ENCODE results near the gene JAML. TPM values are rescaled to one million over a fixed set of nuclear protein-coding genes. Genes with fewer than 3 reads are reported as not detected.
A peak's percentile ranks its signal among the peaks of the same experiment; 100 is the strongest.

Gene JAML
- total and polyA plus RNA-seq, 8 donors: 0.39 to 7.4 (median 2.3) TPM

GRCh38 chr11:118206391-118207031 lies 18.3 kb downstream of the JAML start:
- WGBS, 2 donors: 77 to 83% methylated on average over 1 of the region's 1 CpG
- peak in 2 of 4 donors; percentile 59 to 65 for ATAC-seq
- DNase-seq: no peak
- H3K36me3 ChIP-seq: no peaks in the 10 kb centered on the region
- no peak for FAIRE-seq
- H3K9me3 ChIP-seq: no peaks in the 10 kb centered on the region
- H3K27me3 ChIP-seq: no peaks in the 10 kb centered on the region
- intact Hi-C loops (cut with DNase I): loop anchor here in 2 of 3 donors (10.0 kb wide), 2 partner anchors 68 to 78 kb away; no protein-coding TSS in a partner anchor
- no peak overlapping the region for H3K27ac ChIP-seq
- TF ChIP-seq CTCF (IDR thresholded peaks at IDR 0.05): no peak
- no peak overlapping the region for H3K4me3 ChIP-seq
- H3K4me1 ChIP-seq: peaks cover 0 to 7% (median 6%) of the 10 kb centered on the region in 3 donors

GRCh38 chr11:118205606-118206378 lies 19.0 kb downstream of the JAML start:
- Histone ChIP-seq H3K36me3 (no peaks in the 10 kb centered on the region), H3K4me3 (no peak overlapping the region), H3K4me1 (peaks cover 0 to 7% (median 6%) of the 10 kb centered on the region in 3 donors), H3K27ac (no peak overlapping the region), H3K9me3 (no peaks in the 10 kb centered on the region), H3K27me3 (no peaks in the 10 kb centered on the region)
- intact Hi-C loops (cut with DNase I): loop anchor here in 2 of 3 donors (10.0 kb wide), 2 partner anchors 69 to 79 kb away; no protein-coding TSS in a partner anchor
- DNase-seq (no peak), FAIRE-seq (no peak), ATAC-seq (no peak)
- WGBS, 2 donors: 90 to 92% methylated on average over 9 of the region's 9 CpGs
- no peak for TF ChIP-seq CTCF (IDR thresholded peaks at IDR 0.05)

GRCh38 chr11:118202599-118203422 lies 22.0 kb downstream of the JAML start:
- Histone ChIP-seq H3K9me3 (no peaks in the 10 kb centered on the region), H3K27me3 (no peaks in the 10 kb centered on the region), H3K4me1 (peaks cover 0 to 13% (median 6%) of the 10 kb centered on the region in 3 donors), H3K36me3 (no peaks in the 10 kb centered on the region), H3K4me3 (no peak overlapping the region), H3K27ac (peak overlapping the region in 1 of 4 donors; percentile 8)
- 64 to 69% methylated on average over 7 of the region's 7 CpGs for whole genome bisulfite sequencing, 2 donors
- no peak for FAIRE-seq
- intact Hi-C loops (cut with DNase I): loop anchor here in 2 of 3 donors (10.0 kb wide), 2 partner anchors 72 to 82 kb away; no protein-coding TSS in a partner anchor
- peak in 2 of 6 donors; percentile 16 to 39 for DNase-seq
- TF ChIP-seq CTCF (IDR thresholded peaks at IDR 0.05): no peak
- ATAC-seq: peak in 3 of 4 donors; percentile 68 to 79 (median 68)

- no peak for TF ChIP-seq CTCF (IDR thresholded peaks at IDR 0.05)
- peaks cover 0 to 13% (median 6%) of the 10 kb centered on the region in 3 donors for H3K4me1 ChIP-seq
- FAIRE-seq: no peak
- intact Hi-C loops (cut with DNase I): loop anchor here in 2 of 3 donors (10.0 kb wide), 2 partner anchors 73 to 83 kb away; no protein-coding TSS in a partner anchor
- no peak overlapping the region for H3K4me3 ChIP-seq
- no peak for ATAC-seq
- H3K27me3 ChIP-seq: no peaks in the 10 kb centered on the region
- 87 to 93% methylated on average over 2 of the region's 2 CpGs for WGBS, 2 donors
- H3K9me3 ChIP-seq: no peaks in the 10 kb centered on the region
- no peak for DNase-seq
- no peaks in the 10 kb centered on the region for H3K36me3 ChIP-seq
- no peak overlapping the region for H3K27ac ChIP-seq
Observed at GRCh38 chr11:118201966-118202365, 22.8 kb downstream of the JAML start.
